ENCODE measurements around the gene DHRS3. TPM values are rescaled to one million over a fixed set of nuclear protein-coding genes. Genes with fewer than 3 reads are reported as not detected.

DHRS3 gene
- total and polyA plus RNA-seq, 10 of the 15 experiments (the other 5 are each of a cell fraction or from before 2014, with no cell fraction given), result 0.23 to 29.7 (median 1.2) TPM

GRCh38 chr1:12536023-12536639, 81.9 kb downstream of the DHRS3 start (continued):
- TF ChIP-seq, protein P1, sequence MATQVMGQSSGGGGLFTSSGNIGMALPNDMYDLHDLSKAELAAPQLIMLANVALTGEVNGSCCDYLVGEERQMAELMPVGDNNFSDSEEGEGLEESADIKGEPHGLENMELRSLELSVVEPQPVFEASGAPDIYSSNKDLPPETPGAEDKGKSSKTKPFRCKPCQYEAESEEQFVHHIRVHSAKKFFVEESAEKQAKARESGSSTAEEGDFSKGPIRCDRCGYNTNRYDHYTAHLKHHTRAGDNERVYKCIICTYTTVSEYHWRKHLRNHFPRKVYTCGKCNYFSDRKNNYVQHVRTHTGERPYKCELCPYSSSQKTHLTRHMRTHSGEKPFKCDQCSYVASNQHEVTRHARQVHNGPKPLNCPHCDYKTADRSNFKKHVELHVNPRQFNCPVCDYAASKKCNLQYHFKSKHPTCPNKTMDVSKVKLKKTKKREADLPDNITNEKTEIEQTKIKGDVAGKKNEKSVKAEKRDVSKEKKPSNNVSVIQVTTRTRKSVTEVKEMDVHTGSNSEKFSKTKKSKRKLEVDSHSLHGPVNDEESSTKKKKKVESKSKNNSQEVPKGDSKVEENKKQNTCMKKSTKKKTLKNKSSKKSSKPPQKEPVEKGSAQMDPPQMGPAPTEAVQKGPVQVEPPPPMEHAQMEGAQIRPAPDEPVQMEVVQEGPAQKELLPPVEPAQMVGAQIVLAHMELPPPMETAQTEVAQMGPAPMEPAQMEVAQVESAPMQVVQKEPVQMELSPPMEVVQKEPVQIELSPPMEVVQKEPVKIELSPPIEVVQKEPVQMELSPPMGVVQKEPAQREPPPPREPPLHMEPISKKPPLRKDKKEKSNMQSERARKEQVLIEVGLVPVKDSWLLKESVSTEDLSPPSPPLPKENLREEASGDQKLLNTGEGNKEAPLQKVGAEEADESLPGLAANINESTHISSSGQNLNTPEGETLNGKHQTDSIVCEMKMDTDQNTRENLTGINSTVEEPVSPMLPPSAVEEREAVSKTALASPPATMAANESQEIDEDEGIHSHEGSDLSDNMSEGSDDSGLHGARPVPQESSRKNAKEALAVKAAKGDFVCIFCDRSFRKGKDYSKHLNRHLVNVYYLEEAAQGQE (IDR thresholded peaks at IDR 0.05; ENCODE audit: low read depth, low read length), result no peak
- TF ChIP-seq BRCA1 (IDR thresholded peaks at IDR 0.05; ENCODE audit: low read depth, low read length) (no peak), POLR2AphosphoS2 (IDR thresholded peaks at IDR 0.05; ENCODE audit: low read depth, low read length) (no peak), RCOR1 (conservative IDR thresholded peaks at IDR 0.05; ENCODE audit: low read depth, low read length) (no peak), ZBTB4 (CRISPR knock-in tag; IDR thresholded peaks at IDR 0.05) (no peak)
